ENCODE measurements around the gene SSX3. TPM values are rescaled to one million over a fixed set of nuclear protein-coding genes. Genes with fewer than 3 reads are reported as not detected.
A peak's percentile ranks its signal among the peaks of the same experiment; 100 is the strongest.
"Not testable (repeated sequence)": the region's sequence is repeated elsewhere in the genome, so short reads cannot be mapped to it uniquely, and the experiment has no call there.

The SSX3 gene
- not detected for polyA plus RNA-seq (2012; ENCODE audit: insufficient read length, low read depth)

- TF ChIP-seq FOXP2 (optimal IDR thresholded peaks at IDR 0.05; ENCODE audit: borderline replicate concordance, extremely low read depth, extremely low read length, insufficient read depth); SIN3A (IDR thresholded peaks at IDR 0.05; ENCODE audit: borderline replicate concordance, insufficient read depth, low read length); TAF1 (IDR thresholded peaks at IDR 0.05; ENCODE audit: borderline replicate concordance, insufficient read depth, low read length): not testable (repeated sequence)
These were observed at the start of gene SSX3 for GRCh38 chrX:48356315-48357094. TSS of gene SSX3 (minus strand) at chrX:48356703. CDS start at chrX:48355249, 1,454 bp downstream.

- TF ChIP-seq SIN3A (IDR thresholded peaks at IDR 0.05; ENCODE audit: borderline replicate concordance, insufficient read depth, low read length); REST (IDR thresholded peaks at IDR 0.05; ENCODE audit: insufficient read depth in 1 of 2, low read depth in 2 of 2, low read length in 2 of 2); FOXP2 (optimal IDR thresholded peaks at IDR 0.05; ENCODE audit: borderline replicate concordance, extremely low read depth, extremely low read length, insufficient read depth): not testable (repeated sequence)
These were observed 26.7 kb upstream of the SSX3 start, which contains the start of gene SSX4 for GRCh38 chrX:48383239-48383638. TSS of gene SSX4 (plus strand) at chrX:48383539. CDS start at chrX:48384054, 515 bp downstream.

- TF ChIP-seq REST (IDR thresholded peaks at IDR 0.05; ENCODE audit: insufficient read depth in 1 of 2, low read depth in 2 of 2, low read length in 2 of 2) (no peak), FOXP2 (optimal IDR thresholded peaks at IDR 0.05; ENCODE audit: borderline replicate concordance, extremely low read depth, extremely low read length, insufficient read depth) (no peak), TAF1 (IDR thresholded peaks at IDR 0.05; ENCODE audit: borderline replicate concordance, insufficient read depth, low read length) (no peak)
These were observed 1.2 kb upstream of the SSX3 start for GRCh38 chrX:48357681-48358080.

GRCh38 chrX:48346059-48346458, 10.4 kb downstream of the SSX3 start:
- TF ChIP-seq REST (IDR thresholded peaks at IDR 0.05; ENCODE audit: insufficient read depth in 1 of 2, low read depth in 2 of 2, low read length in 2 of 2) = peak in 1 of 2 experiments; percentile 75; a peak in 2 of 4 replicates

GRCh38 chrX:48306175-48306574, 50.3 kb downstream of the SSX3 start:
- no peak for TF ChIP-seq FOXP2 (optimal IDR thresholded peaks at IDR 0.05; ENCODE audit: borderline replicate concordance, extremely low read depth, extremely low read length, insufficient read depth)
- no peak for TF ChIP-seq SIN3A (IDR thresholded peaks at IDR 0.05; ENCODE audit: borderline replicate concordance, insufficient read depth, low read length)
- TF ChIP-seq REST (IDR thresholded peaks at IDR 0.05; ENCODE audit: insufficient read depth in 1 of 2, low read depth in 2 of 2, low read length in 2 of 2) = no peak
- no peak for TF ChIP-seq TAF1 (IDR thresholded peaks at IDR 0.05; ENCODE audit: borderline replicate concordance, insufficient read depth, low read length)
- TF ChIP-seq POLR2AphosphoS5 (IDR thresholded peaks at IDR 0.05; ENCODE audit: low read depth, low read length) = no peak

Data from PFSK-1 (cell line).